Measurements from ENCODE around the gene PTPRA.

GRCh38 chr20:2866236-2866635 lies 7.0 kb upstream of the PTPRA start:
- no peak for TF ChIP-seq CTCF (IDR thresholded peaks at IDR 0.05; ENCODE audit: poor library complexity)
- no peak for TF ChIP-seq EZH2 (IDR thresholded peaks at IDR 0.05; ENCODE audit: borderline replicate concordance)

Data from hepatocyte (in vitro differentiated cells).